Astrocyte (in vitro differentiated cells and primary cell): Measurements from ENCODE around the gene PCNX4.

Experiments used
- CTCF ChIP-seq: IDR thresholded peaks from 2 replicates; pipeline ENCODE4 v1.5.1; 2011; ENCODE audit warnings: low read depth, mild to moderate bottlenecking, inconsistent platforms, low read length, moderate library complexity; ENCODE audit not compliant: insufficient read depth
- EZH2 ChIP-seq: IDR thresholded peaks from 2 replicates; pipeline ENCODE4 v1.6.1; 2012; ENCODE audit warnings: mild to moderate bottlenecking, low read length, inconsistent platforms; ENCODE audit not compliant: insufficient read depth

- TF ChIP-seq CTCF, result no peak
- TF ChIP-seq EZH2, result no peak
These were observed 15.8 kb downstream of the PCNX4 start for GRCh38 chr14:60107477-60107876.
